GM12865 (cell line): ENCODE measurements around the gene LYL1.

ENCODE experiments used
- DNase-seq: peaks from one replicate; pipeline ENCODE4 v3.0.0; 2010; ENCODE audit warnings: low read depth
- H3K4me3 ChIP-seq: 2 replicates; pipeline ENCODE4 v1.5.1; 2011; ENCODE audit warnings: mild to moderate bottlenecking, low read depth, low read length, control low read depth
- CTCF ChIP-seq: IDR thresholded peaks from 2 replicates; pipeline ENCODE4 v1.5.1; 2011; ENCODE audit warnings: low read length, control low read depth, low read depth, inconsistent platforms; ENCODE audit not compliant: insufficient read depth; ENCODE audit errors: missing control alignments

Gene LYL1

GRCh38 chr19:13134626-13135025 lies 32.0 kb upstream of the LYL1 start:
- no peak for DNase-seq
- H3K4me3 ChIP-seq: no peak overlapping the region
- TF ChIP-seq CTCF: no peak

- TF ChIP-seq CTCF: no peak
- DNase-seq: no peak
- H3K4me3 ChIP-seq: no peak overlapping the region
Measured at GRCh38 chr19:13133241-13133870, 30.7 kb upstream of the LYL1 start.

- TF ChIP-seq CTCF: no peak
- no peak for DNase-seq
- H3K4me3 ChIP-seq: no peak overlapping the region
Measured at GRCh38 chr19:13132471-13133180, 30.0 kb upstream of the LYL1 start.

GRCh38 chr19:13130886-13131490 lies 28.3 kb upstream of the LYL1 start:
- no peak for DNase-seq
- H3K4me3 ChIP-seq: no peak overlapping the region
- TF ChIP-seq CTCF: no peak

- no peak for TF ChIP-seq CTCF
- no peak for DNase-seq
- H3K4me3 ChIP-seq: no peak overlapping the region
Measured at GRCh38 chr19:13129384-13129783, 26.7 kb upstream of the LYL1 start.

GRCh38 chr19:13128583-13128982 lies 25.9 kb upstream of the LYL1 start:
- no peak for TF ChIP-seq CTCF
- no peak overlapping the region for H3K4me3 ChIP-seq
- no peak for DNase-seq
